Epidermal melanocyte (primary cell): ENCODE measurements around the gene EPS8.

Source experiments
- DNase-seq: peaks from one replicate; pipeline ENCODE4 v3.0.0; 2011; ENCODE audit warnings: low spot score; ENCODE audit not compliant: insufficient read length

Gene EPS8

DNA sequence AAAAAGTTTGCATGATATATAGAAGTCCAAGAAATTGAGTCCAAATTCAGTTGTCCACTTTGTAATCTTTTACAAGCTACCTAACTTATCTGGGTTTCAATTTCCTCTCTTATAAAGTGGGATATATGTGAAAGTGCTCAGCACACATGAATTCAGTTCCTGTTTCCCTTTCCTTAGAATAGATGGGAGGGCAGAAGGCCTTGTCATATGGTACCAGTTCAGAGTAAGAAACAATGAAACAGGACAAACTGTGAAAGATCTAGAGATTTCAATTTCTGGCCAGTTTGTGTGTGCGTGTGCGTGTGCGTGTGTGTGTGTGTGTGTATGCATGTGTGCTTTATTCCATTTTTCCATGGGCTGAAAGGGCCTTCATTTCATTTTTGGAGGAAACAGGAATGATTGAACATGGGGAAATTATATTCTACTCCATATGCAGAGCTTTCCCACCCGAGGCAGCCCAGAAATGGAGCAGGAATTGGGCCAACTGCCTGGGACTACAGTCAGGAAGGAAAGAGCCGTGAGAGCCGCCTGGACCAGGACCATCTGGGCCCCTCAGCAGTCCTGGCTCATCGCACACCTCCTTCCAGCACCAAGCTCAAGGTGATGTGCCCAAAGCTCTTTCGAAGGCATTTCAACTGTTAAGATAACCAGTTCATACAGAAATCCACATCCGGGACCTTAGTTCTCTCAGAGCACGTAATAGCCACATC lies 183.2 kb downstream of the EPS8 start:
- no peak for DNase-seq

DNA sequence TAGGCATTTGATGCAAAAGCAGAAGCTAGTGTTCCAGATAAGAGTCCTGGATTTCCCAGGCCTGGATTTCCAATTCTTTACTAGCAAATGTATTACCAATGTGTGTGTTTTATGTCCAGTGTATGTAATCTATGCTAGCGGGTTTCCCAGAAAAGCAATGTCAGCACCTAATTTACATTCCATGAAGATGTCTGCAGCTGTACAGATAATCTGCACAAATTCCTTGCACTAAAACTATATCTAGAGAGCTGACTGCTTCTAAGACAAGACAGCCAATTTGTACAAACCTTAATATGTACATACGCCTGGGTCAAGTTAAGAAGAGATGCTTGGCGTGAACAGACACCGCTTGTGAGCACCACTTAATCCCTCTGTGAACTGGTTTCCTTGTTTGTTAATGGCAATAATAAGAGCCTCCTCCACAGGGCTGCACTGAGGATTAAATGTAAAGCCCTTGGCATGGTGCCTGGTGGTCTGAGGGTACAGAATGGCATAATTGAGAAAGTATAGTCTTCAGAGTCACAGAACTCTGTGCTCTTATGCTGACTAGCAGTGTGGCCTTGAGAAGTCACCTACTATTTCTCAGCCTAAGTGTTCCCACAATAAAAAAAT lies 185.6 kb downstream of the EPS8 start:
- no peak for DNase-seq

DNA sequence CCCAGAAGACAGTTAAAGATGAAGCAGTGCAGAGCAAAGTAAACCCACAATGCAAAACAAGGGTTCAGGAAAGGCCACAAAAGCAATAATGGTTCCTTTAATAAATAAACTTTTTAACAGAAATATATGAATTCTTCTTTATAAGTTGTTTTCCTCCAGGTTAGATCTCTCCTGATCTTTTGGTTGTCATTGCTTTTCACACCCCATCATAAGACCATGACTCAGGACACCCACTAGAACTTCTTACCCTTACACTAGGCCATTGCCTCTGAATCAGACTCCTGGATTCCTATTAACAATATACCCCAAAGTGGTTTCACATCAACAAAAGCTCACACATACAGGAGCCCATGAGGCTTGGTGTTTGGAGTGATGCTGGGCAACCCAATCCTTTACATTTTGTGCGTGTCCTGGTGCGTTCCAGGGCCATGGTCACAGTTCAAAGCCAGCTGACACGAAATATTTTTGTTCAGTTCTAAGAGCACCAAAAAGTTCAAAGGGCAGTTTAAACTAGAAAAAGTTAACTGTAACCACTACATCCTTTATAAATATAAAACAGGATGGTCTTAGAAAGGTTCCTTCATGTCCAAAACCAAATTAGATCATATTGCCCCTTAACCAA lies 187.0 kb downstream of the EPS8 start:
- DNase-seq, result no peak

DNA sequence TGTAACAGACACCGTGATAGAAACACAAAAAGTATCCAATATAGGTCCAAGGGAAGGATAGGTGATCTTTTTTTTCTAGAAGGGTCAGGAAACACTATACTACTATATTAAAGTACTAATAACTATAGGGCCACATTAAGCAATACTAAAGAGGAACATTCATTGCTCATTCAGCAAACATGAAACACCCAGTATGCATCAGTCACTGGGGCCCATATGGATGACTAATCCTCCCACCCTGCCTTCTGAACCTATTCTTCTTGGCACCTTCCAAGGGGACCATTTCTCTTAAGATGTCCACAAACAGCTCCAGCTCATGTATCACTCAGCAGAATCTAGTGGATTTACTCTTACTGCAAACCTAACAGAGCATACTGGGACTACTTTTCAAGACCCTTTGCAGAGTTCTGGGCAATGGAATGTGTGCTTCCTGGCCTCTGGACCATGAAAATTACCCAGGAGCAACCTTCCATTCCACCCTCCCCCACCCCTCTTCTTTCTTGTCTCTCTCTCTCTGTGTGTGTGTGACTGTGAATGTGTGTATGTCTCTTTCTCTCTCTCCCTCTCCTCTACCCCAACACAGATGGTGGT lies 187.9 kb downstream of the EPS8 start:
- DNase-seq, result no peak

DNA sequence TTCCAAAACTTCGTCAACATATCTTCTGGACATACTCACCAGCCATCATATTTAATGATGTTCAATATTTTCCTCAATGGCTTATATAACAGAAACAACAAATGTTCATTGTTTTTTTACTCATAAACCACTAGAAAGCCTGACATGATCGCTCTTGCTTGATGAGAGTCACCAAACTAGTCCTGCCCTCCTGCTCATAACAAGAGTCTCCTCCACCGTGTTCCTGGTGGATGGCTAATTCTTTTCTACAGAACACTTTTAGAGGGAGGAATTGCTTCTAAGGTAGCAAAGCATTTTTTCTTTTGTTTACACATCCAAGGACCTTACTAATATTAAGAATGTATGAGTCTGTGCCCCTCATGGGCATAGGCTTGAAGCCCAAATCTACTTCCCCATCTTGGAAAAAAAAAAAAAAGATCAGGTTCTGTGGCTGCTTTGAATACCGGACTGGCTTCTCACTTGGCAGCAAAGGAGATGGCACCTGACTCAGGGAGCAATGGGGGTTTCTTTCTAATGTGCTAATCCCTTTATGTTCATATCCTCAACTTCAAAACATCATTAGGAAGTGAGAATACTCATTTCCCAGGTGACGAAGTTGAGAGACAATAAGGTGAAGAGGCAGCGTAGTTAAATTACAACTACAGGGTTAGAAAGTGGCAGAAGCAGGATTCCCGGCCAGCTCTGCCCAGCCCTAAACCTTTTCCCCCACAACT lies 188.8 kb downstream of the EPS8 start:
- DNase-seq, result no peak

DNA sequence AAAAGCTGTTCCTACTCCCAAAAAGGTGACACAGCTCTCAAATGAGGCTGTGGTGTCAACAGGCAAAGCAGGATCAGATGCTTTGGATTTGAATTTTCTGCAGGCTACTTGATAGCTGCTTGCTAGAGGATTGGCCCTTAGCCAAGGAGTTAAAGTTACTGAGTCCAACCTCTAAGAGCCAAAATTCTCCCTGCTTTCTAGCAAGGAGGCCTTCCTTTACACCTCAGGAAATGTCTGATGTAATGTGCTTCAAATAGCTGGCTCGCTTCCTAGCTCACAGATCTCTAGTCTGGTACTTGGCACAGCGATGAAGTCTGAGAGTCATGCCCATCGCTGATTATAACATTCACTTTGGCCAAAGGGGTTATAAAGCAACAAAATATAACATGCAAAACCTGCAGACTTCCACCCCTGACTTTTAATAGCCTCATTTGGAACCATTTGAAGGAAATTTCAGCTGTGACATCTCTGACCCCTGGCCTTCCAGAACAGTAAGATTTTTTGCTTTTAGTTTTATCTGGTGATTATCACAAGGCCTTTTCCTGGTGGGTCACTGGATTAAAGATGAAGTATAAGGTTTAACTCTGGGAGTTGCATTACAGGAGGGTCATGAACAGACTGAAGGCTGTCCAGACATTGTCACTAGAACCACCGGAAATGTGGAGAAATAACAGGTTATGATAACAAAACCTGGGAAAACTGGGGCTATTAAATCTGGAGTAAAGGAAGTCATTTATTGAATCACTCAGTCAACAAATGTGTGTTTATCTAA lies 189.7 kb downstream of the EPS8 start:
- no peak for DNase-seq

DNA sequence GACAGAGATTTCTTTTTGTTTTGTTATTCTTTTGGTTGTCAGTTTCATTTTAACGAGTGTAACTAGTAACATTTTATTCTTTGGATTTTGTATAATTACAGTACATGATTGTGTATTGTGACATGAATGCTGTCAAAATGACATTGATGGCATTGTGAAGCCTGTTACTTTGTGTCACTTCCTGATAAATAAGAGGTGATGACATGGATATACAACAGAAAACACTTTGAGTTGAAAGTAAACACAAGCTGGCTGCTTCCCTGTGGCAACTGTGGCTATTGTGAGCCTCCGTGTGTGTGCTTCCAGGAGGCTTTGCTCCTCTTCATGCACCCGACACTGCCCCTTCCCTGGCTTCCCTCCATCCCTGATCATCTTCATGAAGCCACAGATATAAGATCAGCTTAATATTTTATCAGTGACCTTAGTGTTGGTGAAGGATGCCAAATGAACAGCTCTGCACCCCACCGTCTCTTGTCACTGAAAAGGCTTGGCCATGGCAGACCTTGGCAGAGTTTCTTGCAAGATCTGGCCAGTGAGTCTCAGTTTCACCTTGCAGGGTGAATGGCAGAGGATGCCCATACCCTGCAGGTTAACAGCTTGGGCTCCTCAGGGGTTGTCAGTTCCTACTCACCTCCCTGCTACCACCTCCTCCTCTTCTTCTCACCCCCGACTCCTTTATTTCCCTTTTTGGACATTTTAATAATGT lies 191.9 kb downstream of the EPS8 start:
- DNase-seq, result no peak

DNA sequence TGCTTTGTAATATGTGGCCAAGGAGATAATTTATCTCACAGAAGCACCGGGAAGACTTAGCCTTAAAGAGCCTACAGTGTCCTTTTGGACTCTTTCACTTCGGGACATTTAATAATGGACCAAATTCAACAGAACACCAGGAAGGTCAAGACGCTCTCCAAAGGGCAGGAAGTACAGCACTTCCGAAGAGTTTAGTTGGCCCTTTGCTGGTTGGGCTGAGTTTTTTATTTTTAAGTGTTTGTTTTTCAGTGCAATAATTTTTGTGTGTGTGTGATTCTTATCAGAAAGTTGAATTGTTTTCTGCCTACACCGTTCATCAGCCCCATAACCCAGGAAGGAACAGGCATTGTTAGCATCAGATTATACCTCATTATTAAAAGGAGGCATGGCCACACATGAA lies 193.0 kb downstream of the EPS8 start:
- DNase-seq, result no peak

DNA sequence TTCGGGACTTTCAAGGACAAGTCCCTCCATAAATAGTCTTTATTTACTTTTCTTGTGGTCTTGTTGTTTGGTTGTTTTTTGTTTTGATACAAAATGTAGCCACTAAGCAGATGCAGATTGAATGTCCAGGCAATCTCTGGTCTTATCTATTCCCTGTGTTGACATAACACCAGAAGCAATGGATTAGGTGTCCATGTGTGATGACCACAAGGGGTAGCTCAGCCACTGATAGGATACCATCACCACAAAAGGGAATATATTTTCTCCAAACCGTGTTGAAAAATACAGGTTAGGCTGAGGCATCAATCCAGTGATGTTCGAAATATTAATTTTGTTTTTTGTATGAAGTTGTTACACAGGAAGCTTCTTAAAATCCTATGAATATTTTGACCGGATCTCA lies 196.3 kb downstream of the EPS8 start:
- DNase-seq, result no peak

DNA sequence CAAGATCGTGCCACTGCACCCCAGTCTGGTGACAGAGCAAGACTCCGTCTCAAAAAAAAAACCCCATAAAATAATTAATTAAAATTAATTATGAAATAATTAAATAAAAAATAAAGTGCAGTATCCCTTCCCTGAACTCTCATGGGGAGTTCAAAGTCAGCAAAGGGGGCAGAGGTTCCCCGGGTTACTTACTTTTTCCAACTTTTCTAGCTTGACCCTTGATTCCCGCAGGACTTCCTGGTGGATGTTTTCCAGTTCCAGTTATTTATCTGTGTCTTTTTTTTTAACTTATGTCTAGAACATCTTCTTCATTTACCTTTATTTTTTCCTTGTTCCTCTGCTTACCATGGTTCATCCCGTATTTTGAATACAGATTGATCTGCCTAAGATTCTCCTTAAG lies 197.4 kb downstream of the EPS8 start:
- no peak for DNase-seq

DNA sequence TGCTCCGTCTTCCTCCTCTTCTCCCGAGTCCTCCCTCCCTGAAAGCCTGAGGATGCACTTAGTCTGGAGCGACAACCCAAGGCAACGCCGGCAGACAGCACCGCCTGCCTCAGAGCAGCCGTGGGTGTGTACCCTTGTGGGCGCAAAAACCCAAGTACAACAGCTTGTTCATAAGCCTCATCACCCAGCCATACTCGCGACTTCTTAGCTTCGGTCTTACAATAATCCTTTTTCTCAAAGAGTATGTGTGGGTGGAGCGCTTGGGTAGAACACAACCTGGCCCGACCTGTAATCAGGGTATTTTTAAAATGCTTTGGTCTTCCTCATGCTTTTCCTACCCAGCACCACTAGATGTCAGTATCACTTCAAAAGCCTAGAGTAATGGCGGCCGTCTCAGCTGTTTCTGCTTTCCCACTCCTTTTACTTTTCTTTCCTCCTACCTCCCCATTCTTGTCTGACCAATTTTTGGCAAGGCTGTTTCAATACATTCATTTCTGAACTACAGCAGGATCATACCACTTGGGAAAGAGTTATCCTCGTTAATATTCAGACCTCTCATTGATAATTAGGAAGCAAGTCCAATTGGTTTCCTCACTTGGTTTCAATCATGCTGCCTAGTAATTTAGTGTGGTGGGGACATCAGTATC lies 198.9 kb downstream of the EPS8 start:
- peak; percentile 70 for DNase-seq

DNA sequence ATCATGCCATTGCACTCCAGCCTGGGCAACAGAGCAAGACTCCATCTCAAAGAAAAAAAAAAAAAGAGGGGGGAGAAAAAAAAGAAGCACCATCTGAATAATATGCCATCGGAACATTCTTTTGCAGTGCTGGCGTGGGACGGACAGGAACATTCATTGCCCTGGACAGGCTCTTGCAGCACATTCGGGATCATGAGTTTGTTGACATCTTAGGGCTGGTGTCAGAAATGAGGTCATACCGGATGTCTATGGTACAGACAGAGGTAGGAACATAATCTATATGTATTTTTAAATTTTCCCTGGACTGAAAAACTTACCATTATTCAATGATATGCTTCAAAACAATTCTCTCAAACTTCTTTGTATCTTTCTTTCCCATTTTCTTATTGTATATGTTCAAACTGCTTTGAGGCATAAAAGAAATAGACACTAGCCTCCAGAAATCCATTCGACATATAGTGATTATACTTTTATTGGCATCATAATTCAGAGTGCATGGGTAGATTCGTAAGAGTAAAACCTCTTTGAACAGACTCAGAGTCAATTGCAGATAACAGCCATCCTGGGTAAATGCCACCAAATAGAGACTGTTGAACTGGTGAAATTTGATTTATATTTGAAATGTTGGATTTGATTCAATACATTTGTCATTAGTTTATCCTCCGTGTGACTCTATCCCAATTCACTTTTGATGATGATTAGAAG lies 199.7 kb downstream of the EPS8 start:
- DNase-seq, result no peak

DNA sequence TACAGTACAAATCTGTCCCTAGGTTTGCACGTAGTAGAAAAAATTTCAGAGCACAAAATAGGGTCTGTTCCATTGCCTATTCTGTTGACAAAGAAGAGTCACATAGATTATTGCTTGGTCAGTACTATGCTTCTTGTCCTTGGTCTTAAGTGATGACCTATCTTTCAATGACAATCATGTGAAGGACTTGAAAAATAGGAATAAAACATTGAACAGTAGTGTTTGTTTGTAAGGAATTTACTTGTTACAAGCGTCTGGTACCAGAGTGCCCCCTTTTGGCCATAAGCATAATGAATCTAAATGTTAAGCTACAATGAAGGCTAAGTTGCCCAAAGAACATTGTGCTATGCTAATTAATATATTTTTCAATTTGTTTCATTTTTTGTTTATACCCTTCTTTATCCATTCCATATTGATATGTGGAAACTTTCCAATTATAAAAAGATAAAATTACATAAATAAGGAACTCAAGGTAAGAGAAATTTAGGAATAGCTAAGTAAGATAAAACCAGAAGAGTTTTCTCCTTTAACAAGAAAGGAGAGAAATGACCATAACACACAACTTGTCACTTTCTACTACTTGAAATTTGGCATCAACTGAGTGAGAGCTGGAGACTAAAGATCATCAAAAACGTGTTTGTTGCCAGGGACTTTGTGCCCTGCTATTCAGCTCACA lies 204.7 kb downstream of the EPS8 start:
- DNase-seq, result no peak

DNA sequence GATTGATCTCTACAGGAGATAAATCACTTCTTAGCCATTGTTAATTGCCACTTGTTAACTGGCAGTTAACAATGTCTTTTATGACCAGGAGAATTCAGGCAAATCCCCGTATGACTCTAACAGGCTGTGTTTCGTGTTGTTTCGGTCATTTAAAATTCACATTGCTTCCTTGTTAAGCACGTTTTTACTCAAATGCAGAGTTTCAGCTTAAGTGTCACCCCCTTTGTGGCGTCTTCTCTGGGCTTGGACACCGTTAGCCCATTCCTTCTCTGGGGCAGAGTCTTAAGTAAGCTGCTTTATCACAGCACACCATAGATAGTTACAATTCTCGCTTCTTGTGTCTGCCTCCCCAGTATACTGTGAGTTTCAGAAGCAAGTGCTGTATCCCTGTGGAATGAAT lies 205.4 kb downstream of the EPS8 start:
- no peak for DNase-seq

DNA sequence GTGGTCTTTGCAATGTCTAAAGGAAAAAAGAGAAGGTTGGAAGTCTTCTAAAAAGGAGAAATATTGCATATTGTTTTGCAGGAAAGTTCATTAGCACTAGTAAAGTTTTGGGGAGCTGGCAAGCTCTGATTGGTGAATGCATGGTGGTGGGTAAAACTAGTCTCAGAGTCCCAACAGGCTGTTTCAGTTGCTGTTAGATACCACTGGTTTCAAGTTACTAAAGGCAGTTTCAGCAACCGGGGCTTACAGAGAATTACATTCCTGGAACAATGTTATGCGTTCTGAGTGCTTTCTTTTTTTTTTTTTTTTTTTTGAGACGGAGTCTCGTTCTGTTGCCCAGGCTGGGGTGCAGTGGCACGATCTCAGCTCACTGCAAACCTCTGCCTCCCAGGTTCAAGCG lies 208.2 kb downstream of the EPS8 start:
- DNase-seq, result no peak

DNA sequence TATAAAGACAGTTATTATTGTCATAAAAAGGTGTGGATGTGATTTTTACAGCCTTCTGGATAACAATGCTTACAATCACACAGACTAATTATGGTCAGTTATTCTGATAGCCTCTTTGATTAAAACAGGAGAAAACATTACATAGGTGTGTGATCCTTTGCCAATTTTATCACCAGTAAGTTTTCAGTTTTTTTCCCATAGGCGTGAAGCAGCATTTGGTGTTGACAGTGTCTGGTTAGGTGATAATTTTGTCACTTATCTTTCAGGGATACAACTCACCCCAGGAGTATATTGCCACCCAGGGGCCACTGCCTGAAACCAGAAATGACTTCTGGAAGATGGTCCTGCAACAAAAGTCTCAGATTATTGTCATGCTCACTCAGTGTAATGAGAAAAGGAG lies 208.8 kb downstream of the EPS8 start:
- no peak for DNase-seq

DNA sequence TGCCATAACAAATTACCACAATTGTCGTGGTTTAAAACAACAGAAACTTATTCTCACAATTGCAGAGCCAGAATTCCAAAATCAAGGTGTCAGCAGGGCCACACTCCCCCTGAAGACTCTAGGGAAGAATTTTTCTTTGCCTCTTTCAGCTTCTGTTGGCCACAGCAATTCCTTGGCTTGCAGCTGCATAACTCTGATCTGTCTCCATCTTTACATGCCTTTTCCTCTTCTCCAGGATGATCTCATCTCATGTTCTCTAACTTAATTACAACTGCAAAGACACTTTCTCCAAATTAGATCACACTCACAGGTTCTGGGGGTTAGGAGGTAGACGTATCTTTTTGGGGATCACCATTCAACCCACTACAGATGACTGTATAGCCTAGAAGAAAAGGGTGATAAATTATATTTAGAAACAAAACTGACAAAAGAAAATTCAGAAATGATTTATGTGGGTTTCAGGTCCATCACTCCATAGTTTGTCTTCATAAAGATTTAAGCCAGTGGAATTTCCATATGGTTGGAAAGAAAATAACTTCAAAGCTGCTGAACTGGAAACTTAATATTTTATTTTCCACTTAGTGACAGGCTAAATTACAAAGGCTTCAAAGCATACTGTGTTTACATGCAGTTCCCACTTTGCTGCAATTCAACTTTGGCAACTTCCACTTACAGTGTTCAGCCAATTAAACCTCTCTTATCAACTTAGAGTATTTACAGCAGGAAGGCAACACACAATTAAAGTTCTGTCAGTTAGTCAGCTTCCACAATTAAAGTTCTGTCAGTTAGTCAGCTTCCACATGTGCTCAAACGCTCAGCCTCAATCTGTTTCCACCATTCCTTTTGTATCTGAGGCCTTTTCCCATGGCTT lies 213.3 kb downstream of the EPS8 start:
- DNase-seq, result no peak

DNA sequence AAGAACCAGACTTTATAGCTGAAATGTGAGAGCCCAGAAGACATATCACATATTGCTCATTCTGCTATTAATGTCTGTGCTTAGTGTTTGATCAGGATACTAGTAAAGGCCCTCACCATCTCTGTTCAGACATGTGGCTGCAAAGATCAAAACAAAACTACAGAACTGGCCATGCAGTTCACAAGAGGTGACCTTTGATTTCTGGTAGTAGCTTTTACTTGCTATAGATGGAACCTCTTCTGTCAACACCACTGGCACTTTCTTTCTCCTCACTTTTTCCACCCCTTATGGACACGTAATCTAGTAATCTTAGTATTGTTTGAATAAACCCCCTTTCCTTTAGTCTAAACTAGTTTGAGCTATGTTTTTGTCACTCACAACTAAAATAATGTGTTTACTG lies 214.8 kb downstream of the EPS8 start:
- DNase-seq, result no peak
